Muscle of leg (tissue), 11 donors: ENCODE data around the gene YTHDC1. TPM values are rescaled to one million over a fixed set of nuclear protein-coding genes. Genes with fewer than 3 reads are reported as not detected.

Experiments
- DNase-seq: peaks from one replicate; pipeline ENCODE4 v3.0.0; 2013
- H3K27ac ChIP-seq: one replicate; pipeline ENCODE4 v1.5.1; 2013; ENCODE audit warnings: mild to moderate bottlenecking, low read length, control low read depth
- H3K27me3 ChIP-seq: one replicate; pipeline ENCODE4 v1.6.1; 2013; ENCODE audit warnings: low read length; ENCODE audit not compliant: control insufficient read depth, insufficient read depth
- H3K36me3 ChIP-seq: one replicate; pipeline ENCODE4 v1.6.1; 2013; ENCODE audit warnings: low read length; ENCODE audit not compliant: control insufficient read depth, insufficient read depth
- H3K4me1 ChIP-seq: one replicate; pipeline ENCODE4 v1.6.1; 2013; ENCODE audit warnings: low read length; ENCODE audit not compliant: control insufficient read depth, insufficient read depth
- H3K4me3 ChIP-seq: one replicate; pipeline ENCODE4 v1.5.1; 2013; ENCODE audit warnings: low read length, control low read depth
- H3K9me3 ChIP-seq: replicated peaks from 2 replicates; pipeline ENCODE4 v1.6.1; 2013; ENCODE audit warnings: low read depth, low read length; ENCODE audit not compliant: control insufficient read depth
- WGBS: methylation state at CpG from one replicate; pipeline ENCODE4 v1.1.5; 2013; ENCODE audit warnings: missing lambda C conversion rate; ENCODE audit not compliant: insufficient coverage; 5-methylcytosine and 5-hydroxymethylcytosine counted together
- polyA plus RNA-seq, 8 donors: library from polyadenylated mRNA; unstranded; fragments of 120-200 nt; gene quantifications; one replicate each; pipeline versions ENCODE4 v1.2.1 to v1.2.3, GENCODE V29; 2013; ENCODE audit warnings: inconsistent platforms in 1 of 8, low replicate concordance in 1 of 8; ENCODE audit not compliant: insufficient read length in 8 of 8, insufficient read depth in 1 of 8
- total RNA-seq: library from RNA; stranded (reverse); fragments of 120-200 nt; gene quantifications from one replicate; pipeline ENCODE4 v1.2.4, GENCODE V29; 2013

Gene YTHDC1
- total and polyA plus RNA-seq, 9 donors, result 53.9 to 88.1 (median 73.3) TPM

- DNase-seq, result no peak
- H3K27me3 ChIP-seq, result no peaks in the 10 kb centered on the region
- 67% methylated on average over 1 of the region's 2 CpGs for WGBS
- H3K9me3 ChIP-seq, result no peaks in the 10 kb centered on the region
- no peaks in the 10 kb centered on the region for H3K36me3 ChIP-seq
- no peak overlapping the region for H3K4me3 ChIP-seq
- H3K4me1 ChIP-seq, result no peaks in the 10 kb centered on the region
- H3K27ac ChIP-seq, result no peak overlapping the region
Observed at GRCh38 chr4:68278029-68278428, 71.9 kb downstream of the YTHDC1 start.

- Histone ChIP-seq H3K27ac (no peak overlapping the region), H3K36me3 (no peaks in the 10 kb centered on the region), H3K9me3 (no peaks in the 10 kb centered on the region), H3K4me3 (no peak overlapping the region), H3K4me1 (no peaks in the 10 kb centered on the region), H3K27me3 (no peaks in the 10 kb centered on the region)
- 46% methylated on average over 2 of the region's 2 CpGs for WGBS
- DNase-seq, result no peak
Observed at GRCh38 chr4:68277627-68278026, 72.3 kb downstream of the YTHDC1 start.

GRCh38 chr4:68272860-68273259 is 77.0 kb downstream of the YTHDC1 start:
- H3K4me1 ChIP-seq, result no peaks in the 10 kb centered on the region
- no peak for DNase-seq
- no peaks in the 10 kb centered on the region for H3K36me3 ChIP-seq
- H3K27ac ChIP-seq, result no peak overlapping the region
- WGBS, result no CpG with 5 or more reads among the region's 2 CpGs
- H3K27me3 ChIP-seq, result no peaks in the 10 kb centered on the region
- no peak overlapping the region for H3K4me3 ChIP-seq
- H3K9me3 ChIP-seq, result no peaks in the 10 kb centered on the region

GRCh38 chr4:68272380-68272779 is 77.5 kb downstream of the YTHDC1 start:
- H3K27me3 ChIP-seq, result no peaks in the 10 kb centered on the region
- DNase-seq, result no peak
- no peak overlapping the region for H3K27ac ChIP-seq
- H3K36me3 ChIP-seq, result no peaks in the 10 kb centered on the region
- no peak overlapping the region for H3K4me3 ChIP-seq
- WGBS, result no CpG with 5 or more reads among the region's 2 CpGs
- H3K9me3 ChIP-seq, result no peaks in the 10 kb centered on the region
- H3K4me1 ChIP-seq, result no peaks in the 10 kb centered on the region

GRCh38 chr4:68271851-68272357 is 78.0 kb downstream of the YTHDC1 start:
- no peak overlapping the region for H3K27ac ChIP-seq
- no peaks in the 10 kb centered on the region for H3K36me3 ChIP-seq
- no peak overlapping the region for H3K4me3 ChIP-seq
- H3K4me1 ChIP-seq, result no peaks in the 10 kb centered on the region
- DNase-seq, result peak; percentile 77
- no CpG with 5 or more reads among the region's 11 CpGs for WGBS
- H3K27me3 ChIP-seq, result no peaks in the 10 kb centered on the region
- H3K9me3 ChIP-seq, result no peaks in the 10 kb centered on the region

- Histone ChIP-seq H3K27ac (no peak overlapping the region), H3K9me3 (no peaks in the 10 kb centered on the region), H3K36me3 (no peaks in the 10 kb centered on the region), H3K4me3 (no peak overlapping the region), H3K4me1 (no peaks in the 10 kb centered on the region), H3K27me3 (no peaks in the 10 kb centered on the region)
- WGBS, result 80% methylated on average over 2 of the region's 2 CpGs
- DNase-seq, result no peak
Observed at GRCh38 chr4:68267433-68267944, 82.4 kb downstream of the YTHDC1 start.

GRCh38 chr4:68264875-68265565 is 84.9 kb downstream of the YTHDC1 start:
- Histone ChIP-seq H3K4me3 (no peak overlapping the region), H3K36me3 (no peaks in the 10 kb centered on the region), H3K27me3 (no peaks in the 10 kb centered on the region), H3K4me1 (no peaks in the 10 kb centered on the region), H3K27ac (no peak overlapping the region), H3K9me3 (no peaks in the 10 kb centered on the region)
- DNase-seq, result no peak
- 33% methylated on average over 1 of the region's 3 CpGs for WGBS

Other genes with a start within 250 kb of the YTHDC1 start
- gene TMPRSS11F, start 220.2 kb downstream of the YTHDC1 start, total RNA-seq, result not detected
- gene TMPRSS11F, start 220.2 kb downstream of the YTHDC1 start, polyA plus RNA-seq, result under 1 TPM in 3 of 8 donors, not detected in 5; 0.10 to 0.31 (median 0.11) TPM
- gene TMPRSS11B, start 104.4 kb downstream of the YTHDC1 start, total RNA-seq, result not detected
- not detected for gene TMPRSS11B, start 104.4 kb downstream of the YTHDC1 start, polyA plus RNA-seq
- gene TMPRSS11E, start 97.4 kb upstream of the YTHDC1 start, total RNA-seq, result not detected
- 1 to 10 TPM in 1 of 8 donors, under 1 TPM in 1, not detected in 6; 0.08 to 1.3 TPM for gene TMPRSS11E, start 97.4 kb upstream of the YTHDC1 start, polyA plus RNA-seq
- gene UGT2B17, start 226.2 kb upstream of the YTHDC1 start, total RNA-seq, result not detected
- 10 to 100 TPM in 1 of 8 donors, 1 to 10 TPM in 1, under 1 TPM in 1, not detected in 5; 0.28 to 11.1 (median 2.7) TPM for gene UGT2B17, start 226.2 kb upstream of the YTHDC1 start, polyA plus RNA-seq